Stimulated activated CD4-positive, alpha-beta T cell treated with anti-CD3 and anti-CD28 coated beads, Interleukin-4, amount 100 ng/mL, for 1 hour (primary cell): ENCODE results near the gene TERF2IP.

Source experiments
- DNase-seq: peaks from one replicate; pipeline ENCODE4 v3.0.0-alpha.2; 2020

The TERF2IP gene

GRCh38 chr16:75647492-75648264 is at the start of gene TERF2IP, which contains the start of gene KARS1:
Gene TERF2IP, plus strand, starts transcription at chr16:75647773. Its CDS starts 110 bp downstream, at chr16:75647883.
Gene KARS1, minus strand, starts transcription at chr16:75647665. Its CDS starts 26 bp downstream, at chr16:75647639.
- peak; percentile 94 for DNase-seq

- DNase-seq: no peak
Measured at GRCh38 chr16:75599452-75600277, 47.9 kb upstream of the TERF2IP start.

- DNase-seq: no peak
Measured at GRCh38 chr16:75603241-75603640, 44.3 kb upstream of the TERF2IP start.

GRCh38 chr16:75606507-75606906 is 41.1 kb upstream of the TERF2IP start:
- no peak for DNase-seq

GRCh38 chr16:75614066-75614897 is 33.3 kb upstream of the TERF2IP start:
- DNase-seq: no peak

GRCh38 chr16:75615619-75616018 is 32.0 kb upstream of the TERF2IP start:
- no peak for DNase-seq

GRCh38 chr16:75616521-75617010 is 31.0 kb upstream of the TERF2IP start:
- no peak for DNase-seq

GRCh38 chr16:75617121-75617520 is 30.5 kb upstream of the TERF2IP start:
- no peak for DNase-seq

- DNase-seq: no peak
Measured at GRCh38 chr16:75618780-75619179, 28.8 kb upstream of the TERF2IP start.

GRCh38 chr16:75620326-75621169 is 27.0 kb upstream of the TERF2IP start:
- DNase-seq: no peak

- DNase-seq: no peak
Measured at GRCh38 chr16:75621170-75621477, 26.4 kb upstream of the TERF2IP start.

- DNase-seq: peak; percentile 97
Measured at GRCh38 chr16:75622761-75623605, 24.6 kb upstream of the TERF2IP start, which contains the start of gene ADAT1. Gene ADAT1, minus strand, starts transcription at chr16:75623281. Its CDS starts 2,482 bp downstream, at chr16:75620799.

- DNase-seq: no peak
Measured at GRCh38 chr16:75624921-75625334, 22.6 kb upstream of the TERF2IP start.

GRCh38 chr16:75626806-75627205 is 20.8 kb upstream of the TERF2IP start:
- no peak for DNase-seq

GRCh38 chr16:75627851-75628250 is 19.7 kb upstream of the TERF2IP start:
- DNase-seq: no peak

GRCh38 chr16:75628351-75628750 is 19.2 kb upstream of the TERF2IP start:
- no peak for DNase-seq

GRCh38 chr16:75629132-75629531 is 18.4 kb upstream of the TERF2IP start:
- DNase-seq: no peak

- no peak for DNase-seq
Measured at GRCh38 chr16:75630052-75630451, 17.5 kb upstream of the TERF2IP start.

- DNase-seq: no peak
Measured at GRCh38 chr16:75632857-75633256, 14.7 kb upstream of the TERF2IP start.

- DNase-seq: no peak
Measured at GRCh38 chr16:75635036-75635435, 12.5 kb upstream of the TERF2IP start.

GRCh38 chr16:75640598-75640997 is 7.0 kb upstream of the TERF2IP start:
- no peak for DNase-seq
